ENCODE data around the gene SUB1. TPM values are rescaled to one million over a fixed set of nuclear protein-coding genes. Genes with fewer than 3 reads are reported as not detected.

Gene SUB1
- total and polyA plus RNA-seq, 2 donors (not counting 3 experiments of a cell fraction or from before 2014, with no cell fraction given) = 60.1 to 252 TPM

DNA sequence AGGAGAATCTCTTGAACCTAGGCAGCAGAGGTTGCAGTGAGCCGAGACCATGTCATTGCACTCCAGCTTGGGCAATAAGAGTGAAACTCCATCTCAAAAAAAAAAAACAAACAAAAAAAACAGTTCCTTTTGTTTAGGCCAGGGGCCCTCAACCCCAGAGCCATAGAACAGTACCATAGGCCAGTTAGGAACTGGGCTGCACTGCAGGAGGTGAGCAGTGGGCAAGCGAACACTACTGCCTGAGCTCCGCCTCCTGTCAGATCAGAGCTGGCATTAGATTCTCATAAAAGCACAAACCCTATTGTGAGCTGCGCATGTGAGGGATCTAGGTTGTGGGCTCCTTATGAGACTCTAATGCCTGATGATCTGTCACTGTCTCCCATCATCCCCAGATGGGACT lies 49.1 kb upstream of the SUB1 start:
- H3K27ac ChIP-seq (ENCODE audit: insufficient read depth, low read depth, low read length) = no peak overlapping the region
- H3K36me3 ChIP-seq (ENCODE audit: control insufficient read depth in 2 of 2, extremely low read depth in 1 of 2, insufficient read depth in 2 of 2, low read length in 2 of 2) = no peaks in the 10 kb centered on the region
- BruUV-seq (replicated peaks) = no TSS peak
- intact Hi-C loops (cut with micrococcal nuclease) (no loop called here), dilution Hi-C loops (cut with MboI; ENCODE audit: extremely low pct_ligation_motif_present, low sequenced_read_pairs) (no loop called here)
- POLR2A ChIA-PET = no interaction called here
- H3K9me1 ChIP-seq (replicated peaks; ENCODE audit: control insufficient read depth, extremely low read depth, insufficient read depth, low read length) = no peaks in the 10 kb centered on the region
- H3K4me1 ChIP-seq (ENCODE audit: control insufficient read depth, extremely low read depth, insufficient read depth, low read length) = no peaks in the 10 kb centered on the region
- H3K4me2 ChIP-seq (ENCODE audit: insufficient read depth, low read length) = no peak overlapping the region
- H3K9me3 ChIP-seq (replicated peaks; ENCODE audit: control insufficient read depth, insufficient read depth, low read length) = no peaks in the 10 kb centered on the region
- FAIRE-seq = no peak
- H4K20me1 ChIP-seq (replicated peaks; ENCODE audit: control insufficient read depth, extremely low read depth, insufficient read depth, low read length) = no peaks in the 10 kb centered on the region
- H3K79me2 ChIP-seq (ENCODE audit: control insufficient read depth, insufficient read depth, low read length) = no peaks in the 10 kb centered on the region
- TF ChIP-seq MAX (IDR thresholded peaks at IDR 0.05; ENCODE audit: insufficient read depth, insufficient read length) (no peak), POLR2AphosphoS5 (IDR thresholded peaks at IDR 0.05; ENCODE audit: insufficient read depth, low read depth, low read length) (no peak), POLR2A (IDR thresholded peaks at IDR 0.05; ENCODE audit: low read depth, low read length) (no peak), EZH2 (IDR thresholded peaks at IDR 0.05; ENCODE audit: borderline replicate concordance, low read depth, low read length, severe bottlenecking) (no peak), JUN (IDR thresholded peaks at IDR 0.05; ENCODE audit: borderline replicate concordance, insufficient read depth, insufficient read length, low read depth) (no peak), MYC (IDR thresholded peaks at IDR 0.05; ENCODE audit: low read depth, low read length) (no peak), CTCF (IDR thresholded peaks at IDR 0.05; ENCODE audit: extremely low read depth in 1 of 2, insufficient read depth in 1 of 2, low read depth in 1 of 2, low read length in 2 of 2) (no peak), GATA2 (IDR thresholded peaks at IDR 0.05; ENCODE audit: insufficient read depth, insufficient read length, low read depth, low read length) (no peak), FOS (IDR thresholded peaks at IDR 0.05; ENCODE audit: borderline replicate concordance, insufficient read depth, low read length) (no peak)
- no peak overlapping the region for H2AFZ ChIP-seq (ENCODE audit: low read depth, low read length)
- DNase-seq (ENCODE audit: low read depth, low spot score) = no peak
- no peak overlapping the region for H3K4me3 ChIP-seq (replicated peaks in 1 of 3; ENCODE audit: insufficient read depth in 1 of 3, low read depth in 1 of 3, low read length in 3 of 3)
- no peak overlapping the region for H3K9ac ChIP-seq (replicated peaks; ENCODE audit: extremely low read depth, insufficient read depth, low read length)
- no peaks in the 10 kb centered on the region for H3K27me3 ChIP-seq (ENCODE audit: control insufficient read depth in 2 of 2, insufficient read depth in 2 of 2, low read length in 2 of 2)
- CTCF ChIA-PET = interaction anchor here (0.7 to 1.5 kb wide), 3 partner anchors 11 to 977 kb away, joined by 3 read pairs; no protein-coding TSS in a partner anchor
